AG09309 (cell line): ENCODE results near the gene CNIH2.
"Not testable (repeated sequence)": the region's sequence is repeated elsewhere in the genome, so short reads cannot be mapped to it uniquely, and the experiment has no call there.

Source experiments
- DNase-seq: peaks from one replicate; pipeline ENCODE4 v3.0.0-alpha.2; 2010; ENCODE audit warnings: low read depth
- H3K4me3 ChIP-seq: 2 replicates; pipeline ENCODE4 v1.5.1; 2011; ENCODE audit warnings: mild to moderate bottlenecking, low read depth, low read length, moderate library complexity; ENCODE audit not compliant: control insufficient read depth
- CTCF ChIP-seq: IDR thresholded peaks from 2 replicates; pipeline ENCODE4 v1.5.1; 2011; ENCODE audit warnings: mild to moderate bottlenecking, low read depth, low read length, inconsistent platforms; ENCODE audit not compliant: insufficient read depth, control insufficient read depth; ENCODE audit errors: missing control alignments

CNIH2 gene

GRCh38 chr11:66242095-66242765 lies 35.7 kb upstream of the CNIH2 start:
- DNase-seq: no peak
- TF ChIP-seq CTCF: no peak
- no peak overlapping the region for H3K4me3 ChIP-seq

- DNase-seq: no peak
- no peak overlapping the region for H3K4me3 ChIP-seq
- TF ChIP-seq CTCF: no peak
Observed at GRCh38 chr11:66243782-66244535, 34.0 kb upstream of the CNIH2 start.

GRCh38 chr11:66247295-66247694 lies 30.7 kb upstream of the CNIH2 start:
- TF ChIP-seq CTCF: no peak
- no peak overlapping the region for H3K4me3 ChIP-seq
- no peak for DNase-seq

- no peak overlapping the region for H3K4me3 ChIP-seq
- no peak for TF ChIP-seq CTCF
- no peak for DNase-seq
Observed at GRCh38 chr11:66247801-66248200, 30.2 kb upstream of the CNIH2 start.

- TF ChIP-seq CTCF: no peak
- DNase-seq: no peak
Observed at GRCh38 chr11:66248903-66249302, 29.1 kb upstream of the CNIH2 start.

GRCh38 chr11:66251809-66252208 lies 26.2 kb upstream of the CNIH2 start:
- no peak overlapping the region for H3K4me3 ChIP-seq

More at GRCh38 chr11:66248903-66249302, 29.1 kb upstream of the CNIH2 start:
- H3K4me3 ChIP-seq: no peak overlapping the region

GRCh38 chr11:66253081-66253480 lies 24.9 kb upstream of the CNIH2 start:
- DNase-seq: not testable (repeated sequence)

More at GRCh38 chr11:66251809-66252208, 26.2 kb upstream of the CNIH2 start:
- no peak for TF ChIP-seq CTCF
- no peak for DNase-seq

More at GRCh38 chr11:66253081-66253480, 24.9 kb upstream of the CNIH2 start:
- not testable (repeated sequence) for H3K4me3 ChIP-seq
